ENCODE data around the gene CTTNBP2NL. TPM values are rescaled to one million over a fixed set of nuclear protein-coding genes. Genes with fewer than 3 reads are reported as not detected.

The CTTNBP2NL gene
- 10 to 100 TPM; 61.4 to 90.2 (median 79.6) TPM for total RNA-seq
- long read RNA-seq, donor 1, full-length matches to known transcripts = 10 of 22 reads
- long read RNA-seq, donor 1, partial matches to known transcripts = 4 of 22 reads
- long read RNA-seq, donor 1, other reads (novel, unspliced or antisense) = 8 of 22 reads
- long read RNA-seq, donor 2, full-length matches to known transcripts = 15 of 31 reads
- long read RNA-seq, donor 2, partial matches to known transcripts = 7 of 31 reads
- long read RNA-seq, donor 2, other reads (novel, unspliced or antisense) = 9 of 31 reads

DNA sequence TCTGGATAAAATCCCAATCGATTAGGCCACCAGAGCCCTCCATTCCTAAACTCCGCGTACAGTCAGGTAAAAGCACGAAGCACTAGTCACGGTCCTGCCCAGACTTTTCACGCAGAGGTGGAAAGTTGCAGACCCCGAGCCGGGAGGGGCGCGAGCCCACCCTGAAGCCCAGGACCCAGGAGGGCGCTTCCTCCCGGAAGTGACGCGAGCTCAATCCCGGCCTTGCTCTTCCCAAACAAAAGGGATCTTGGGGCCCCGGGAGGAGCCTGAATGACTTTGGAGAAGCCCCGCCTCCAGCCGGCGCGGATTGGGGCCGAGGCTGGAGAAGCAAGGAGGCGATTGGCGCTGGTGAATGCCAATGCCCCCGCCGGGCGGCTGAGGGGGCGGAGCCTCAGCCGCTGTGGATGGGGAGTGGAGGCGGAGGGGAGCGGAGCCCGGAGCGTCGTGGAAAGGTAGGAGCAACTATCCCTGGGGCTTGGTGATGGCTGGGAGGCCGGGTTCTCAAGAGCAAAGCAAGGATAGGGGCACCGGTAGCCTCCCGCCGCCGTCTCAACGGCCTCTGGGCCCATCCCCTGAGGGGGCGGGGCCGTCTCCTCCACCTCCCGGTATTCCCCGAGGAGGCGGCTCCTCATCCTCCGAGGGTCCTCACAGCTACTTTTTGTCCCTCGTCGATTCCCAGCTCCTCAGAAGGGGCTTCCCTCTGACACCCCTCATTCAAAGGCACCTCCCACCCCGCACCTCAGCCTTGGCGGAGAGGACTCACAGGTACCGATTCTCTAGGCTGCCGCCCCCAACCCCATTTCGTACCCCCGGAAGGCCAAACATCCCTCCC, at the start of gene CTTNBP2NL:
Gene CTTNBP2NL (plus strand): TSS at position 394 of the 832 bp plus-strand sequence. CDS start 19,952 bp downstream, outside the sequence.
- H3K9me3 ChIP-seq = no peaks in the 10 kb centered on the region
- DNase-seq (peak; percentile 97 to 98 (median 97)), ATAC-seq (peak; percentile 87)
- H3K4me1 ChIP-seq (ENCODE audit: low read depth) = peaks cover 22% of the 10 kb centered on the region
- H3K4me3 ChIP-seq = peak within 1 kb of the TSS; percentile 90
- intact Hi-C loops (cut with DNase I, micrococcal nuclease) = loop anchor here in 1 of 2 donors (10.0 kb wide), 1 partner anchor 219 kb away; the partner anchor contains the start of genes CAPZA1 and ST7L
- no peaks in the 10 kb centered on the region for H3K36me3 ChIP-seq (ENCODE audit: low read depth)
- TF ChIP-seq CTCF (IDR thresholded peaks at IDR 0.05) = no peak

- no peak for TF ChIP-seq CTCF (IDR thresholded peaks at IDR 0.05)
- Histone ChIP-seq H3K36me3 (ENCODE audit: low read depth) (no peaks in the 10 kb centered on the region), H3K9me3 (no peaks in the 10 kb centered on the region), H3K4me3 (no peak overlapping the region), H3K4me1 (ENCODE audit: low read depth) (no peaks in the 10 kb centered on the region)
- DNase-seq = no peak
- intact Hi-C loops (cut with DNase I, micrococcal nuclease) = no loop called here
- no peak for ATAC-seq
Observed at GRCh38 chr1:112346801-112347350, 49.1 kb upstream of the CTTNBP2NL start.

- H3K4me1 ChIP-seq (ENCODE audit: low read depth) = peaks cover 31% of the 10 kb centered on the region
- intact Hi-C loops (cut with DNase I, micrococcal nuclease) = no loop called here
- H3K36me3 ChIP-seq (ENCODE audit: low read depth) = no peaks in the 10 kb centered on the region
- H3K4me3 ChIP-seq = no peak overlapping the region
- ATAC-seq (no peak), DNase-seq (no peak)
- no peaks in the 10 kb centered on the region for H3K9me3 ChIP-seq
- TF ChIP-seq CTCF (IDR thresholded peaks at IDR 0.05) = no peak
Observed at GRCh38 chr1:112356765-112357164, 39.2 kb upstream of the CTTNBP2NL start.

DNA sequence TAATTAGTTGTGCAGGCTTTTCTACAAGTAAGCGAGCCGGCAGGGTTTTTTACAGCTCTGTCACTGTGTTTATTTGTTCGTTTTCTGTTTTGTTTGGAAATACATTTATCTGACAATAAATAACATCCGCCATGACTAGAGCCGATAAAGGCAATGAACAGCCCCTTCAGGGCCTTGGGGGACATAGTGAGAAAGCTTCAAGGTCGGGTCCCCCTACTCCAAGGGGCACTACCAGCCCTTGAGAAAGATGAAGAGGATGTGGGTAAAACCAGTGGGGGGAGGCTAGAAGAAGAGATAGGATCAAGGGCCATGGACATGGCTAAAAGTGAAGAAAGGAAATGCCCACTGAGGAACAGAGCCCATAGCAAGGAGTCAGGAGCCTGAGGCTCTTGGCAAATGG, 38.5 kb upstream of the CTTNBP2NL start:
- Histone ChIP-seq H3K9me3 (no peaks in the 10 kb centered on the region), H3K4me1 (ENCODE audit: low read depth) (peaks cover 31% of the 10 kb centered on the region), H3K36me3 (ENCODE audit: low read depth) (no peaks in the 10 kb centered on the region), H3K4me3 (no peak overlapping the region)
- ATAC-seq = no peak
- intact Hi-C loops (cut with DNase I, micrococcal nuclease) = no loop called here
- TF ChIP-seq CTCF (IDR thresholded peaks at IDR 0.05) = no peak
- DNase-seq = no peak

- Histone ChIP-seq H3K4me3 (no peak overlapping the region), H3K9me3 (no peaks in the 10 kb centered on the region), H3K4me1 (ENCODE audit: low read depth) (peaks cover 31% of the 10 kb centered on the region), H3K36me3 (ENCODE audit: low read depth) (no peaks in the 10 kb centered on the region)
- intact Hi-C loops (cut with DNase I, micrococcal nuclease) = no loop called here
- DNase-seq = no peak
- ATAC-seq = no peak
- no peak for TF ChIP-seq CTCF (IDR thresholded peaks at IDR 0.05)
Observed at GRCh38 chr1:112358061-112358770, 37.8 kb upstream of the CTTNBP2NL start.
